Right kidney (tissue), 9 donors: Measurements from ENCODE around the gene TPP1.

Experiments used
- DNase-seq: peaks from one replicate; pipeline ENCODE4 v3.0.0-alpha.2; 2016
- long read RNA-seq, 8 donors: transcript quantifications; one replicate each; lab custom pipeline, GENCODE V29; 2026

TPP1 gene
- long read RNA-seq, donor 1, transcript TPP1-201 (13 exons, 3,560 nt) = major isoform, 12 of 22 reads
- long read RNA-seq, donor 1, partial matches to known transcripts = 5 of 22 reads
- long read RNA-seq, donor 1, other reads (novel, unspliced or antisense) = 0 of 22 reads
- long read RNA-seq, donor 2, partial matches to known transcripts = 10 of 17 reads
- long read RNA-seq, donor 2, other reads (novel, unspliced or antisense) = 0 of 17 reads
- long read RNA-seq, donor 3, transcript TPP1-201 (13 exons, 3,560 nt) = major isoform, 15 of 19 reads
- long read RNA-seq, donor 3, partial matches to known transcripts = 0 of 19 reads
- long read RNA-seq, donor 3, other reads (novel, unspliced or antisense) = 0 of 19 reads
- long read RNA-seq, donor 4, transcript TPP1-201 (13 exons, 3,560 nt) = major isoform, 14 of 27 reads
- long read RNA-seq, donor 4, partial matches to known transcripts = 7 of 27 reads
- long read RNA-seq, donor 4, other reads (novel, unspliced or antisense) = 0 of 27 reads
- long read RNA-seq, donor 5, transcript TPP1-201 (13 exons, 3,560 nt) = major isoform, 17 of 22 reads
- long read RNA-seq, donor 5, partial matches to known transcripts = 0 of 22 reads
- long read RNA-seq, donor 5, other reads (novel, unspliced or antisense) = 0 of 22 reads
- long read RNA-seq, donor 6, transcript TPP1-214 (12 exons, 3,578 nt) = minor isoform, 6 of 40 reads
- long read RNA-seq, donor 6, transcript TPP1-201 (13 exons, 3,560 nt) = major isoform, 16 of 40 reads
- long read RNA-seq, donor 6, partial matches to known transcripts = 17 of 40 reads
- long read RNA-seq, donor 6, other reads (novel, unspliced or antisense) = 0 of 40 reads
- long read RNA-seq, donor 7, transcript TPP1-201 (13 exons, 3,560 nt) = major isoform, 11 of 31 reads
- long read RNA-seq, donor 7, transcript TPP1-214 (12 exons, 3,578 nt) = minor isoform, 5 of 31 reads
- long read RNA-seq, donor 7, partial matches to known transcripts = 10 of 31 reads
- long read RNA-seq, donor 7, other reads (novel, unspliced or antisense) = 0 of 31 reads
- long read RNA-seq, donor 8, transcript TPP1-201 (13 exons, 3,560 nt) = major isoform, 10 of 16 reads
- long read RNA-seq, donor 8, partial matches to known transcripts = 0 of 16 reads
- long read RNA-seq, donor 8, other reads (novel, unspliced or antisense) = 0 of 16 reads

DNA sequence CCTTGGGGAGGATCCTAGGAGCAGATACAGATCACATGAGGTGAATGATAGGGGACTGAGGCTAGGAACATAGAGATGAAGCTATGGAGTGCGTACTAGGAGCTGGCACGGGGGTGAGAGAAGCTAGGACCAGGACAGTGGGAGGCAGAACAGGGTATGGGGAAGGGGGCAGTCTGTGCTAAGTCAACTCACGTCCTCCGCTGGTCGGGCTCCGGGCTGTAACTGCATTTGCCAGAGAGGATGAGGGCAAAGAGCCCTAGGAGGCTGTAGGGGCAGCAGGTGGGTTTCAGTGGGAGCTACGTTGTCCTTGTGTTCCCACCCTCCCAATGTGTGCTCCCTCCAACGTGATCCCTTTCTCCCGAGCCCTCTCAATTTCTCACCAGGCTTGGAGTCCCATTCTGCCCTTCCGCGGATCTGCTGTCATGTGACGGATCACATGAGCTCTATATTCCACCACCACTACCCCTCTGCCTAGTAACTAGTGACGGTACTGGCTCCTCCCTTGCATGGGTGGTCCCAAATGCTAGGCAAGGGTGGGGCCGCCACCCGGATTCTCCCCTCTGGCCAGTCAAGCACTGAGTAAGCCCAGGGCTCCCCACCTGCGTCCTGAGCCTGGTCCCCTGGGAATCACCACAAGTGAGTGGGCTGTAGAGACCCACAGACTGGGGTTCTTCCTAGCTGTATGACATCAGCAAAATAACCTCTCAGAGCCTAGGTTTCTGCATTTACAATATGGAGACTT, at the start of gene TPP1:
Gene TPP1 (minus strand): TSS at position 419 of the 742 bp plus-strand sequence. CDS start 22 bp downstream, at position 397.
- peak; percentile 89 for DNase-seq

DNA sequence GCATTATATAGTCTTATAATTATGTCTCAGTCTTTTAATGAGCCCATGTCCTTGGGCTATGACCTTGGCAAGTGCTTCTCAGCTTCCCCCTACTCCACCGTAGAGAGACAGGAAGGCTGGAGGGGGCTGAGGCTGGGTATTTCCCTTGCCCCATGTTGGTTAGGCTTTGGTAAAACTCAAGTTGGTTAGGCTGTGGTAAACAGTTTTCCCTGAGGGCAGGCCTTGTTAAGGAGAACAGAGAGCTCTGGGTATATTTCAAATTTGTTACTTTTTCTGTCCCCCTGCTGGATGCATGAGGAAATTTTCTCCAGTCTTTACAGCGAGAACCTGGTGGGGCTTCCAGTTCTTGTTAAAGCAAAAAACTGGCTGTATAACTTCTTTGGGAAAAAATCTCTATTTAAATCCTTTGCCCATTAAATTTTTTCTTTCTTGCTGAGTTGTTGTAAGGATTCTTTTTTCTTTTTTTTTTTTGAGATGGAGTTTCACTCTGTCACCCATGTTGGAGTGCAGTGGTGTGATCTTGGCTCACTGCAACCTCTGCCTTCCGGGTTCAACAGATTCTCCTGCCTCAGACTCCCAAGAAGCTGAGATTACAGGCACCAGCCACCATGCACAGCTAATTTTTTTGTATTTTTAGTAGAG, 48.6 kb upstream of the TPP1 start:
- no peak for DNase-seq

- no peak for DNase-seq
Observed at GRCh38 chr11:6666302-6667183, 47.3 kb upstream of the TPP1 start.

DNA sequence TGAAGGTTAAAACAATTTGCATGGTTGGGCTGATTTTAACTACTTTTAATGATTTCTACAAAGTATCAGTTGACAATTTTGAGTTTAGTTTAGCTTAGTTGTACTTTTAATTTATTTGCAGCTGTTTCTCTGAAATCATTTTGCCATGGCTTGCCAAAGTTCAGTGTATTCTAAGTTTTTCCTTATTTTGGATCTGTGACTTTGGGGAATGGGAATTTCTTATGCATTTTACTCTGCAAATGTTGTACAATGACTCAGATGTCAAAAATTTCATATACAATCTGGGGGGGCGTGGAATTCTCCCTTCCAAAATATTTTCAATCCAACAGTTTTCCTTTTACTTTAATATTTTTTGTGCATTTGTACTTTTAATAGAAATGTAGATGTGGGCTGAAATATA, 45.3 kb upstream of the TPP1 start:
- DNase-seq = no peak

- DNase-seq = no peak
Observed at GRCh38 chr11:6663794-6664469, 44.7 kb upstream of the TPP1 start.

DNA sequence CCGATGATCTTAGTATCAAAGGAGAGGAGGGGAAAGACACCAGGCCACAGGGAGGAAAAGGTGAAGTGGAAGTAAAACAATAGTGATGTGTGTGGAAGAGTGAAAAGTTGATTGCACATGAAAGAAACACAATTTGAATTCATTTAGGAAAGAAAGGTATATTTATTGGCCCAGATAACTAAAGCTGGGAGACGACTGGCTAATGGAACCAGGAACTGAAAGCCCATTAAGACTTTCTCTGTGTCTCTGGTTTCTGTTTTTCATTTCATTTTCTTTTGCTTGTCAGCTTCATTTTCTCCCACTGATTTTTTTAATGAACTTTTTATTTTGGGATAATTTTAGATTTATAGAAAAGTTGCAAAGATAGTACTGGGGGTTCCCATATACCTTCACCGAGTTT, 41.5 kb upstream of the TPP1 start:
- no peak for DNase-seq

GRCh38 chr11:6658647-6659046, 39.4 kb upstream of the TPP1 start:
- no peak for DNase-seq

DNA sequence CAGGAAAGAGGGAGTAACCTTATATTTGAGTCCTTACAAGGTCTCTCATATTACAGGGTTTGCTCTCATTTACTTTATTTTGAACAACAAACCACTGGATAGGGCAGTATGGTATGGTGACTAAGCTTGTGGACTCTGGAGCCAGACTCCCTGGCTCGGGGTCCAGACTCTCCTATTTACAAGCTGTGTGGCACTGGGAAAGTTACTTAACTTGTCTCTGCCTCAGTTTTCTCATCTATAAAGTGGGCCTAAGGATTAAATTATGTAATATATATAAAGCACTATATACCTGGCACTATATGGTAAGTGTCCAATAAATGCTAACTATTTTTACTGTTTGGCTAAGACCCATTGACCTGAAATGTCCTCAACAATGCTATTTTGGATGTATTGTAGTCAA, 38.1 kb upstream of the TPP1 start:
- DNase-seq = no peak

- peak; percentile 28 for DNase-seq
Observed at GRCh38 chr11:6656936-6657335, 37.7 kb upstream of the TPP1 start.

- DNase-seq = no peak
Observed at GRCh38 chr11:6656584-6656915, 37.3 kb upstream of the TPP1 start.

GRCh38 chr11:6655790-6656583, 36.8 kb upstream of the TPP1 start, which contains the start of gene DCHS1:
Gene DCHS1 (minus strand): TSS chr11:6655809. CDS start chr11:6641613, 14,196 bp downstream.
- DNase-seq = peak; percentile 72

DNA sequence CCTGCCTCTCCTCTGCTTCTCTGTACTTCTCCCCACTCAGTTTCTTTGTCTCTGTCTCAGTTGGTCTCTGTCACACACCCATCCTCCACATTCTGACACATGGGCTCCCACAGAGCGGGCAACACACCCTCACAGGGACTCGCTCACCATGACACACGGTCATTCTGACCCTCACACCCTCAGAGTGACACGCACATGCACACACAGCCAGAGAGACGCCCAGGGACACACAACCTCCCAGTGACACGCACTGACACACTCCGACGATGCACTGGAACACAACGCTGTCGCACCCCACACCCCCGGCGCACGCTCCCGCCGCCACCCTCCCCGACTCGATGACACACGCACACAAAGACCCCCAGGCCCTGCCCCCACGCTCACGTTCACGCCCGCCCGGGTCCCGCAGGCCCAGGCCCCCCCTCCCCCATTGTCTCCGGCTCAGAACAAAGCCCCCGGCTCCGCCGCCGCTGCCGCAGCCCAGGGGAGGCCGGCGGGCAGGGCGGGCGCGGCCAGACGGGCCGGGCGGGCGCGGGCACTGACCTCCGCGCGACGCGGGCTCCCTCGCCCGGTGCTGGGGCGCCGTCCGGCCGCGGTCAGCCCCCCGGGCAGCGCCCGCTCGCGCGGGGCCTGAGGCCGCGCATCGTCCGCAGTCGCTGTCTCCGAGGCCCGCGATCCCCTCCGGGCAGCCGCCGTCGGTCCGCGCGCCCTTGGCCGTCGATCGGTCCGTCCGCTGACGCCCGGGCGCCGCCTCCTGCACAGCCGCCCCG, 36.0 kb upstream of the TPP1 start:
- peak; percentile 66 for DNase-seq

- DNase-seq = no peak
Observed at GRCh38 chr11:6654281-6655019, 35.2 kb upstream of the TPP1 start.

GRCh38 chr11:6653656-6654055, 34.4 kb upstream of the TPP1 start:
- no peak for DNase-seq

DNA sequence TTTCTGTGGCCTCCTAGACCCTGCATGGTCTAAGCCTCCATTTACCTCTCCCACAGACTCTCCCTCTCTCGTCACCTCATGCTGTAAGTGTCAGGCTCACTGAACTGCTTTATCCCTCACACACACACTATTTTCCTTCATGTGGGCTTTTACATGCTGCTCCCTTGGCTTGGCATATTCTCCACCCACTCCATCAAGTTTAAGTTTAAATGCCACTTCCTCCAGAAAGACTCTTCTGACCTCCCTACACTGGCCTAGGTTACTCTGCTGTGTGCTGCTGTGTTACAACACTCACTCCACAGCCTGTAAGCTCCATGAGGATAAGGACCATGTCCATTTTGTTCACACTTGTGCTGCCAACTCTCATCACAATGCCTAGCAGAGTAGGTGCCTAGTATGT, 33.9 kb upstream of the TPP1 start:
- DNase-seq = no peak

- no peak for DNase-seq
Observed at GRCh38 chr11:6652182-6652581, 33.0 kb upstream of the TPP1 start.

DNA sequence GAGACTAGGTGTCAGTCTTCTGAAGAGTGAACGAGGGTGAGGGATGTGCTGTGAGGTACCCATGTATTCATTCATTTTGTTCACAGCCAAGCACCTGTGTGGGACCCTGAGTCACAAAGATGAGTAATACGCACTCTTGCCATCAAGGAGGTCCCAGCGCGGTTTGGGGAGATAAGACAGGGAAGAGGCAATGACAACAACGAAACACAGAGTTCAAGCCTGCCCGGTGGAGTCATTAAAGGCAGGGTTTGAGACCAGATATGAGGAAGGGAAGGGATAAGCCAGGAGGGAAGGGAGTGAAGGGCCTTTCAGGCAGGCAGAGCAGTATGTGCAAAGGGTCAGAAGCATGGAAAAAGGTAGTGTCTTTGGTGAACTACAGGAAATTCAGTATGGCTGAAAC, 31.8 kb upstream of the TPP1 start:
- DNase-seq = no peak

DNA sequence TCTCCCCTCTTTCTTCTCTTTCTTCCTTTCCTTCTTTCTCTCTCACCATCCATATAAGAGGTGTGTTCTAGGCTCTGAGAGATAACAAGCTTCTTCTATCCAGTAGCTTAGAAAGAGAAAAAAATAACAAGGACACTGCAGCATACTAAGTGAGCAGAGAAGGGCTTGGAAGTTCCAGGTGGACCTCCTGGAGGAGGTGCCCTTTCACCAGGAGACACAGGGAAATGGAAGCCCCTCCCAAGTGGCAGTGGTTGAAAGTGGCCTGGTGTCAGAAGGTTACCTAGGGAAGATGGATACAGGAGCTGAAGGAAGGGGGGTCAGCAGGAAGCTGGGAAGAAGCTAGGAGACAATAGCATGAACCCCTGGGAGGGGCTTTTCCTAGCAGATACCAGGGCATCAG, 30.9 kb upstream of the TPP1 start:
- DNase-seq = no peak
